ENCODE measurements around the gene MANF.
"Not testable (repeated sequence)": the region's sequence is repeated elsewhere in the genome, so short reads cannot be mapped to it uniquely, and the experiment has no call there.

The MANF gene

DNA sequence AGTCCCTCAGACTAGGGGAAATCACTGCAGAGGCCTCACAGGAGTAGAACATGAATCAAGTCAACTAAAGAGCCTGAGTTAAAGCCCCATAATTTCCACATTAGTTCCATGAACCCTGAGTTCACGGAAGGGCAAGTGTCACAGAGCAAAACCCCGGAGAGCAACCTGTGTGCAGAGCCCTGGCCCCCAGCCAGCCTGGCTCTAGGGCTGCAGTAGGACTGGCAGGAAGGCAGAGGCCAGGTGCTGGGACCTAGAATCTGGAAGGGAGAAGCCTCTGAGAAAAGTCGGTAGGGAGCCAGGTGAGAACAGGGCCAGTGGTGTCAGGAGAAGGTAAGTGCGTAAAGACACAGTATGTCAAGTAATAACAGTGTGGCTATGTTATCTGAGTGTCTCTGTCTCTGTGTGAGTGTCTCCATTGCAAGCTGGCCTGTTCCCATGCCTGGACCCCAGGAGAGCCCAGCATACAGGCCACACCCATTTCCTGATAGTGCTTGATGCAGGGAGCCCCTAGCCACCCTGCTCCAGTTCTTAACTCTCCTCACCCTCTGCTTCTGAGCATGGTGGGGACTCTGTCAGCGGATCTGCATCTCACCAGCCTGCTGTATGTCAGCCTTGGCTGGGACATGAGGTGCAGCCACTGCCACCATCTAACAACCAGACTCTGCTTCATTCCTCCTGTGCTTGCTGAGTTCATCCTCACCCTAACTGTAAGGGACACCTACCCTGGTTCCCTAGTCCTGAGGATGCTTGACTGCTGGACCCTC lies 11.3 kb upstream of the MANF start:
- no peak for DNase-seq

DNA sequence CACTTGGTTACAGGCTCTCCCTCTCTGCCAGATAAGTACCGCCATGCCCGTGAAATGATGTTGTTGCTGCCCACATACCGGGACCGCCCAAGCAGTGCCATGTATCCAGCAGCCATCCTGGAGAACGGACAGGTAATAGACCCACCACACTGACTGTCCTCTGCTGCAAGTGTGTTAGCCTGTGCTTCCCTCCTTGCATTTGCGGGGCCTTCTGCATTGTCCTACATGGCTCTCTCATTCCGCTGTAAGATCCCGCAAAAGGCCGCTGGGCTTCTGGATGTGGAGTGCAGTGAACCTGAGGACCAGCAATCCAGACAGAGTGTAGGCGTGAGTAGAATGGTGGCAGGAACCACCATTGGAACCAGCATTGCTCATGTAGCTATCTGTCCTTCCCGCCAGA lies 10.6 kb upstream of the MANF start:
- no peak for DNase-seq

DNA sequence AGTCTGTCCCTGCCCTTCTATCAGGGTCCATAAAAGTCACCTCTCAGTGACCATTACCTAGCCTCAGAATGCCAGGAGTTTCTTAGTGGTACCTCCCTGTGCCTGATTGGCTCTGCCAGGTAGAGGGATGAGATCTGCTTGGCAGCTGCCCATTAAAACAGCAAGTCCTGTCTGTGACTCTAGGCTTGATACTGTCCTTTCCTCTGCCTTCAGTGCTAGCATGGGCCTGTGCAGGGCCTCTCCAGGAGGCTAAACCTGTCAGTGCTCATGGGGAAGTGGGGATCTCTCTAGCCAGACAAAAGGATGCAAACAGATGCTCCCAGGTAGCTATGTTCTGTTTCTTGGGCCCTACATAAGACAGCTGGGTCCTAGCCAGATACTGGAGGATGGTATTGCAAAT lies 10.0 kb upstream of the MANF start:
- DNase-seq, result no peak

DNA sequence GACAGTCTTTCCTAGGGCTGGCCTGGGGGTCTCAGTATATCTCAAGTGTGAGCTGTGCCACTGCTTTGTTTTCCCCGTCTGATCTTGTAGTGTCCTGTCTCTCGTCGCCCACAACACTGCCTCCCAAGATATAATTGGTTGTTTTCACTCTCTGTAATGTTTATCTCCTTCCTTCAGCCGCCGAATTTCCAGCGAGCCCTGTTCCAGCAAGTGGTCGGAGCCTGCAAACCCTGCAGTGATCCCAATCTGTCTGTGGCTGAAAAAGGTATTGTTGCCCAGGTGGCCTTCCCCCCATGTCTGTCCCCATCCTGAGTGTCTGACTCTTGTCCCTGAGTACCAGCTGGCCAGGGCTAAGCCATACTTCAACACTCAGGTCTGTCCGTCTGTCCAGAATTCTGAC lies 9.5 kb upstream of the MANF start:
- no peak for DNase-seq

DNA sequence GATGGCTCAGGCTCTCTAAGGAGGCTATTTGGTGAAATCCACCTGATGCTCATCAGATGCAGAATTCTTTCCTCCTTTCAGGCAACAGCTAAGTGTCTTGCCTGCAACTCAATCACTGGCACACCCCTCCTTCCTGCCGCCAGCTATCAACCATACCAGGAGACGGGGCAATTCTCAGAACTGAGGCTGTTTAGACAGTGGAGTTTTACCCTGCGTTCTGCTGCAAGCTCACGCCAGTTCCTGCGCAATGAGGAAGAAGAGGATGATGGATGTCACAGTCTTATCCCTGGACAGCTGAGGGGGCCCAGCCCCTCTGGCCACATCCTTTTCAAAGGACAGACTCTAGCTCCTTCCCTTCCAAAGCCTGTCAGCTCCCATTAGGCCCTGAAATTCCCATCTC lies 7.0 kb upstream of the MANF start:
- DNase-seq, result no peak

DNA sequence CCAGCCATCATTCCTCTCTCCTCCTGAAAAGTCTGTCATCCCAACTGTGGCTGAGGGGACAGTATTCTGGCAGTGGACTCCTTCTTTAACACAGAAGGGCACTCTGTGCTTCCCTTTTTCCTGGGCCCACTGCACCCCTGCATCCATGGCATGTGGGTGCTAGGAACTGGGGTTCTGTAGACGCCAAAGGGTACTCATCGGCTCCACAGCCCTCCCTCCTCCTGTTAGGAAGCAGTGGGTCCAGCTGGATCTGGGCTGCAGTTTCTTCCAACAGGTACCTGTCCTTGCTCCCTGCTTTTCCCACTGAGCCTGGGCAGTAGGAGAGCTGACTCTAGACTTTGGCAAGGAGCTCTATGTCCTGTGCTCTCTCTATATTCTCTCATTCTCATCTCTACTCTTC lies 6.4 kb upstream of the MANF start:
- DNase-seq, result no peak

DNA sequence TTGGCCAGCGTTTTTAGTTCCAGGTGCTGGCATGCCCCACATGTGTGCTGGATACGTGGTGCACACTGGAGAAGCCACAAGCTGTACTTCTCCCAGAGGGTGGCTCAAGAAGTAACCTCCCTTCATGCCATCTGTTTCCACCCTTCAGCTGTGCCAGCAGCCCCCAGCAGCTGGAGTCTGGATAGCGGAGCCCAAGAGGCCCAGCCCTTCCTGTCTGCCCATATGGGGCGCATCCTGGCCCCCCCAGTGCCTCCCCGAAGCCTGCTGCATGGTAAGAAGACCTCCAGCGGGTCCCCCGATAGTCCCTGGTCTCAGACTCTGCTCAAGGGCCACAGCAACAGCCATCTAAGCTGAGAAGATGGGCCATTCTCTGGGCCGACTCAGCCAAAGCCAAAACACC lies 5.8 kb upstream of the MANF start:
- no peak for DNase-seq

DNA sequence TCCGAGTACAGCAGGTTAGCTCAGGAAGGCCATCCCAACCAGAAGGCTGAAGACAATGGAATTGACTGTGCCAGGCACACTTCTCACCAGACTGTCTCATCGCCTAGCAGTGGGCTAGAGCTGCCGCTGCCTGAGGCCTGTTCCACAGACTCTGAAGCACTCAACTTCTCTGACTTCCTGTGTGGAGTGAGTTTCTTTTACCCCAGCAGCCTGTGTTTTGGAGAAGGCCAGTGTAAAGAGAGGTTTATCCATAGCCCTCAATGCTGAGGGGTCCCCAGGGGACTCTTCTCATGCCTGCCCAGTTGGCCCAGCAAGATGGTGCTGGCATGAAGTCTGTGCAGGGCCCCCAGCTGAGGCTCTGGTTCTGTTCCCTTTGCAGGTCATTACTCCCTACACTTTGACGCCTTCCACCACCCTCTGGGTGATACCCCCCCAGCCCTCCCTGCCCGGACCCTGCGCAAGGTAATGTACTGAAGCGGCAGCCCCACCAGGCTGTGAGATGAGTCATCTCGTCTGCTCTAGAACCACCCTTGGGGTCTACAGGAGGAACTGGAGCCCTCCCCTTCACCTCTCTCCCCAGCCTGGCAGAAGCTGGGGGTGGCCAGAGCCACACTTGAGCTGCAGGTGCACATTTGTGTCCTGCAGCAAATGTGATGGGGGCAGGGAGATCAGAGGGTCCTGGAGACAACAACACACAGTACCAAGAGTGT lies 5.2 kb upstream of the MANF start:
- DNase-seq, result no peak

DNA sequence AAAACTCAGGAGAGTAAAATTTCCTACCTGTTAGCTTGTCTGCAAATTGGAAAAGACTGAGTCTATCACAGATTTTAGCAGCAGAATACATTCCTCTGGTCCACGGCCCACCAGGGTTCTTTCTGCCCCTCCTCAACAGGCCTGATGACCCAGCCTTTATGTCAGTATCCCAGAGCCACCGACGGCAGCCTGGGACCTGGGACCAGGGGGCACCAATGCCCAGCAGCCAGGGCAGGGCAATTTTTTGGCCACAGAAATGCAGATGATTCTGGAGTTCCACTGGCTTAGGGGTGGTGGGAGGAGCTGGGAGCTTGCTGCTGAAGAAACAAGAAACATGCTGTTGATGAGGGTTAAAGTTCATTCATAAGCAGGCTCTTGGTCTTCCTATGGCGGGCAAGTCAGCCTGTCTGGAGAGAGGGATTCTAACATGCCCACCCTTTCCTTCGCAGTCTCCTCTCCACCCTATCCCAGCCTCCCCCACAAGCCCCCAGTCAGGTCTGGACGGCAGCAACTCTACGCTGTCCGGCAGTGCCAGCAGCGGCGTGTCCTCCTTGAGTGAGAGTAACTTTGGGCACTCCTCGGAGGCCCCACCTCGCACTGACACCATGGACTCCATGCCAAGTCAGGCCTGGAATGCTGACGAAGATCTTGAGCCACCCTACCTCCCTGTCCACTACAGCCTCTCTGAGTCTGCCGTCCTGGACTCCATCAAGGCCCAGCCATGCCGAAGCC lies 4.3 kb upstream of the MANF start:
- no peak for DNase-seq

DNA sequence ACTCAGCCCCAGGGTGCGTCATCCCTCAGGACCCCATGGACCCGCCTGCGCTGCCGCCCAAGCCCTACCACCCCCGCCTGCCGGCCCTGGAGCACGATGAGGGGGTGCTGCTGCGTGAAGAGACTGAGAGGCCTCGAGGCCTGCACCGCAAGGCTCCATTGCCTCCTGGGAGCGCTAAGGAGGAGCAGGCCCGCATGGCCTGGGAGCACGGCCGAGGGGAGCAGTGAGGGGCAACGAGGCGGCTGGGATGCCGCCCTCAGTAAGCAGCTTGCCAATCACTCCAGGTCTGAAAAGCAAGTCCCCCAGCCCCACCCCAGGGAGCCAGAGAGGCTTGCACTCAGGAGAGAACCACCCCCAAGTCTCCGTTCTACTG lies 3.8 kb upstream of the MANF start:
- no peak for DNase-seq

DNA sequence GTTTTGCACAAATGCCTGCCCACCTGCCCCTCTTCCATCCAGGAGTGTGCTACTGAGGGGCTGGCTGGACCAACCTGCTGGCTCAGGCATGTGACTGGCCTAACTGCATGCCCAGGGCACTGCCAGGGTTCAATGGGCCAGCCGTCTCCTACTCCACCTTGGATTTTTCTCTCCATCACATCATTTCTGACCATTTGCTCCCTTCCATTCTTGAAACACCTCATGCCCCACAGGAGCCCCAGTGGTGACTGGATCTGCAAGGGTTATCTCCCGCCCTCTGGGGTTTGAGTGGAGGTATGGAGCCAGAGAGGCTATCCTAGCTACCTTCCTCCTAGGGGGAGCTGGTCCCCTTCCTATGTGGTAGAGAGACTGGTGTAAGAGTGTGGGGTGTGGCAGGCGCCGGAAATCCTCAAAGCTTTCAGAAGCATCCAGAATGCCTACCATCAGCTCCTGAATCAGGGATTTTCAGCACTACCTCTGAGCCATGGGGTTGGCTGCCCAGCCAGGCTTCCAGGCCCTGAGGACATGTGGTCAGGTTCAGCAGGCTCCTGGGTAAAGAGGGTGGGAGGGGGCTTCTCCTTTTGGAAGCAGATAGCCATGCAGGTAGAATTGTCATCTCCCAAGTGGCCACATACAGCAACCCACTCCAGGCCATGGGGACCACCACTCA lies 2.9 kb upstream of the MANF start:
- no peak for DNase-seq

DNA sequence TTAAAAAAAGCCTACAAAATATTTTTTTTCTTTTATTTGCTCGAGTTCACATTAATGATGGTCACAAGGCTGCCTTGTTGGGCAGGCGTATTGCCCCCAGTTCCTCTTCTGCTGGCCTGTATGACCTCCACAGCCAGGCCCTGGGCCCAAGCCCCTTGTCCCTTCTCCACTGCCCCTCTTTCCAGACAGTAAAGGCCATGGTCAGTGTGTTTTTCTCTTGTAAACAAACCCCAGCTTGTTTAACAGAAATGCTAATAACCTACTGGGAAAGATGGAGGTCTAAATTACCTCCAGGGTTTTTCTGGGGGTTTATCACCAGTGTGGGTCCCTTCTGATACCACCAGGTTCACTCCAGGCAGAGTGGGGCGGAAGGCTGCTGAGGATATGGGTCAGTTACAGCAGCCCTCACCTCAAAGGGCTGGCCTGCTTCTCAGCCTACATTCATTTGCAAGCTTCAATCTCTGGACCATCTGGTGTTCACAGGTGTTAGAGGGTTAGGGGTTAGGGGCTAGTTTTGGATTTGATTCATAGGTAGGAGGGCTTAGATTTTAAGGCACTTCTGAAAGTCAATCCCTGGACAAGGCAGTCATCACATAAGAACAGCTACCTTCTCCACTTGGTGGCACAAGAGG lies 2.0 kb upstream of the MANF start:
- no peak for DNase-seq

DNA sequence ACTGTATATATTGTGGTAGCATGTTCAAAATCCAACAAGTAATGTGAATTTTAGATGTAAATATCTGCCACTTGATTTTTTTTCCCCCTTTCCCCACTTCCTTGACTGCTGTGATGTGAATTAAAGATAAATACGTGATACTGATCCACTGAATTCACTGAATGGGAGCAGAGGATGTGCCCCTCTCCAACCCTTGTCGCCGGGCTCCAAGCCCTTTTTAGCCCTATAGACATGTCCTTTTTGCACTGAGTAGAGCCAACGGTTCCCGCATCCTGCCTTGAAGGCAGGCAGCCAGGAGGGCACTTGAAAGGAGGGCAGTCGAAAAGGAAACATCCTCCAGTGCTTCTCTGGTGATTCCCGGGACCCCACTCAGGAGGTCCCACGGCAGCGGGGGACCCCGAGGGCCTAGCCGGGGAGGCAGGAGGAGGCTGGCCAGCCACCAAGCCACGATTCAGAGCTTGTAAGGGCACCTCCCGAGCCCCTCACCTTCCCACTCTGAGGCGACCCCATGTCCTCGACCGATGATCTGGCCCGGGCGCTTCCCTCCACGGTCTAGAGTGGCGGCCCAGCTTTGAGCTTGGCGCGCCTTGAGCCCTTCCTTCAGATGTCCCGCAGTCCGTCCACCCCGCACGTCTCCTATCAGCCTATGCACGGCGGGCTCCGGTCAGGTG lies 901 bp upstream of the MANF start:
- no peak for DNase-seq

DNA sequence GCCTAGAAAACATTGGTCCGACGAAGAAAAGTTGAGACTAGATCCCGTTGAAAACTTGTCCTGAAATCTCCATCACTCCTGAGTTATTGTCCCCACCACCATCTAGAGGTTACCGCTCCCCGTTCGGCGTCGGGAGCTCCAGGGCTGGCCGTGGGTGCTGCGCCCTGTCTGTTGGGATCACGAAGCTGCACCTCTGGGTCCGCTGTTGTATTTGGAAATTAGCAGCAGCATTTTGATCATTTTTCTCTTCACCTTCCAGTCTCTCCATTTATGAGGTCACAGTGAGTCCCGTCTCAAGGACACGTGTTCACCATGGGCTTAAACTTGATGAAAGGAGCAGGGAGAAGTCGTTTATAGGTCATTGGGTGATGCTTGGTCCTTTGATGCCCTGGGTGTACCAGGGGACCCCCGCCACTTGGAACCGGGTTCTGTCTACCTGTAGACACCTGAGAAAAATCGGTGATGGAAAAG lies 565 bp downstream of the MANF start:
- DNase-seq, result no peak

DNA sequence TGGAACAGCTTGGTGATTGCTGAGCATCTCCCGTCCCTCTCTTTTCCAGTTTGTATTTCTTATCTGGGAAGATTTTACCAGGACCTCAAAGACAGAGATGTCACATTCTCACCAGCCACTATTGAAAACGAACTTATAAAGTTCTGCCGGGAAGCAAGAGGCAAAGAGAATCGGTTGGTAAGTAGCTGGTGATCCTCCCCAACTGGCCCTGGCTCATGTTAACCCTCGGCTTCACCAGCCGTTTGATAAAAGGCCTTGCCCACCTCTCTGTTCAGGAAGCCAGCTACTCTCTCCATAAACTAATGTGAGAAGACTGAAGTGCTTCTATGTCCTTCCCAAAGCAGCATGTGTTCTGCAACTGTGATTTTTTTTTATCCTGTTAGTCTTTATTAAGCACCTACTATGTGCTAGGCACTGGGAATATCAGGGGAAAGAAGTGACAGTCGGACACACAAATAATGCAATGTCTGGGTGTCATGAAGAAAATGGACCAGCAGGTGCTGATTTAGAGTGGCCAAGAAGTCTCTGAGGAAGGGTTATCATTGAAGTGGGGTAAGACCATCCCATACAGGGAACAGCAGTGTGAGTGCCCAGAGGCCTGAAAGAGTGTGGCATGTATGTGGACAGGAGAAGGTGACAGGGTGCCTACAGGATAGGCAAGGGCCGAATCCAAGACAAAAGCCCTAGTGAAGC lies 1.2 kb downstream of the MANF start:
- DNase-seq, result no peak

DNA sequence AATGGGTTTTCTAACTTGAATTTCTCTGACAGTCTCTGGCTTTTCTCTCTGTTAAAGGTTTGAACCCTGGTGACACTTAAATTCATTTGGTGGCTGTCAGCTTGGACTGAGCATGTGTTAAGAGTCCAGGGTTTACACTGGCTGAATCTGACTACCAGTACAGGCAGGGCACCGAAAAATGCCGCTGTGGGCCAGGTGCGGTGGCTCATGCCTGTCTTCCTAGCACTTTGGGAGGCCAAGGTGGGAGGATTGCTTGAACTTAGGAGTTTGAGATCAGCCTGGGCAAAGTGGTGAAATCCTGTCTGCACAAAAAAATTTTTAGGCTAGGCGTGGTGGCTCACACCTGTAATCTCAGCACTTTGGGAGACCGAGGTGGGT lies 1.8 kb downstream of the MANF start:
- no peak for DNase-seq

DNA sequence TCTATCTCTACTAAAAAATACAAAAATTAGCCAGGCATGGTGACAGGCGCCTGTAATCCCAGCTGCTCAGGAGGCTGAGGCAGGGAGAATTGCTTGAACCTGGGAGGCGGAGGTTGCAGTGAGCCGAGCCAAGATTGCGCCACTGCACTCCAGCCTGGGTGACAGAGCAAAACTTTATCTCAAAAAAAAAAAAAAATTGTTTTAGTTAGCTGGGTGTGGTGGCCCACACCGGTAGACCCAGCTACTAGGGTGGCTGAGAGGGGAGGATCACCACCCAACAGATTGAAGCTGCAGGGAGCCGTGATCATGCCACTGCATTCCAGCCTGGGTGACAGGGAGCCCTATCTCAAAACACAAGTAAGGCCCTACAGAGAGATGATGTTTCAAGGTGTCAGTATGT lies 2.2 kb downstream of the MANF start:
- not testable (repeated sequence) for DNase-seq

DNA sequence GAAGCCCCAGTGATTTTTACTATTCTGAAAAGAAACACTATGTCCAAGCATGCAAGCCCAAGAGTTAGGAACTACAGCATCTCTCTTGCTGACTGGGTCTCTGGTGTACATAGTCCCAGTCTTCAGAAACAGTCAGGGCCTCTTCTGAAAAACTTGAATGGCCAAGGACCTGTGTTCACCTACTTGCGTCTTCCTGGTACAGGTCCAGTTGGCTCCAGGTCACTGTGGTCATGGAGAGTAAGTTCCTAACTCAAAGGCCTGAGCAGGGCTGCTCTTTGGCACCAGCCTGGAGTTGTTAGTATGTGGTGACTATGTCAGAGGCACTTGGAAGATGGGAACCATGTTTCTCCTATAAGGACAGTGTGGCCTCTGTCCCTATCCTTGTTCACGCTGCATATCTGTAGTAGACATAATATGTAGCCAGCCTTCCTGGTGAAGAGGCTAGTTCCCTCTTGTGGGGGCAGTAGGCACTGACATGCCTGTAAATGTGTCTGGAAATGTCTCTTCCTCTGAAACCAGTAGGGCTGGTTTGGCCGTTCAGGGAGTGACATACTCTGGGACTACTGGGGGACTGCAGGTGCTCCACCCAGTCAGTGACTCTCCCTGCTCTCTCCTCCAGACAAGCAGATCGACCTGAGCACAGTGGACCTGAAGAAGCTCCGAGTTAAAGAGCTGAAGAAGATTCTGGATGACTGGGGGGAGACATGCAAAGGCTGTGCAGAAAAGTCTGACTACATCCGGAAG lies 3.4 kb downstream of the MANF start:
- DNase-seq, result no peak

DNA sequence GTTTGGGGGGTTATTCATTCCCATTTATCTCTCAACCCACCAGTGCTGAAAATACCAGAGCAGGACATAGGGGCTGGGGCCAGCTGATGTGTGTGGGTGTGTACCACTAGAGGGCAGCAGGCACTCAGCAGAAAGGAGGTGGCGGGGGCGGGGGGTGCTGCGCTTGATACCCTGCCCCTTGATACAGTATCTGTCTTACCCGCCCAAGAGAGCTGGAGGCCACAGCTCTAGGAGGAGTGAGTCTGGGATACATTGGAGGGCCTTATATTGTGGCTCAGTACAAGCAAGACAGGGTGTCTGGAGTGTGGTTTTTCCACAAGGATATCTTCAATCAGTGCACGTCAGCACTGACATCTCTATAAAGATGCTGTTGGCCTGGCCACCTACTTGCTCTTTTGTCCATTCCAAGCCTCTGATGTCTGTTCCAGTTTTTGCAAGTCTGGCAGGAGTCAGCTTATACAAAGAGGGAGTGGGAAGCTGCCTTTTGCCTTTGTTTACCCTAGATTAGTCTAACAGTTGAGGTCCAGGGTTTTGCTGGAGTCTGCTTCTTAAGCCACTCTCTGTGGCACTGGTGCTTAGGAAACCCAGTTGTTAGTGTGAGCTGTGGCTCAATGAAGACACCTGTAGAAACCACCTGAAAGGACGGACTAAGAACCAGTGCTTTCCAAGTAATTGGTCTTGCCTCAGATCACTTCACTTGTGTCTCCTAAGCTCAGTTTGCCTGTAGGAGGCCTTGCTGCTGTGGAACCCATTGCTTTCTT lies 4.5 kb downstream of the MANF start:
- DNase-seq, result peak; percentile 49

Data from T-helper 9 cell (primary cell).